Testis (tissue), 2 donors: Measurements from ENCODE around the gene BMERB1.
"Not testable (repeated sequence)": the region's sequence is repeated elsewhere in the genome, so short reads cannot be mapped to it uniquely, and the experiment has no call there.

Source experiments
- CTCF ChIP-seq, 3 experiments: fragments of 450-650 bp in 2 of 3; fragments of 200-600 bp in 1 of 3; sonication (generic) in 1 of 3; IDR thresholded peaks; one replicate each; pipeline ENCODE4 v1.5.1; 2016 to 2019; ENCODE audit warnings: antibody characterized with exemption in 3 of 3, mild to moderate bottlenecking in 2 of 3, moderate library complexity in 1 of 3
- POLR2A ChIP-seq: fragments of 450-650 bp; IDR thresholded peaks from one replicate; pipeline ENCODE4 v1.6.1; 2017; ENCODE audit warnings: antibody characterized with exemption, mild to moderate bottlenecking, moderate library complexity

- not testable (repeated sequence) for TF ChIP-seq CTCF (IDR thresholded peaks at IDR 0.05); POLR2A
Measured at GRCh38 chr16:15388060-15388459, 46.3 kb upstream of the BMERB1 start.
